GM18502 (cell line): ENCODE results near the gene TP53.
"Not testable (repeated sequence)": the region's sequence is repeated elsewhere in the genome, so short reads cannot be mapped to it uniquely, and the experiment has no call there.

ENCODE experiments used
- ATAC-seq: cut with Tn5 transposase; IDR thresholded peaks from one replicate; pipeline ENCODE4 v1.9.1; 2021; ENCODE audit warnings: mild to moderate bottlenecking; ENCODE audit not compliant: unreplicated experiment, poor library complexity

Gene TP53

GRCh38 chr17:7684851-7685532 is 2.3 kb downstream of the TP53 start:
- no peak for ATAC-seq

GRCh38 chr17:7677388-7678067 is 9.8 kb downstream of the TP53 start:
- ATAC-seq, result no peak

GRCh38 chr17:7676533-7676932 is 10.8 kb downstream of the TP53 start:
- no peak for ATAC-seq

DNA sequence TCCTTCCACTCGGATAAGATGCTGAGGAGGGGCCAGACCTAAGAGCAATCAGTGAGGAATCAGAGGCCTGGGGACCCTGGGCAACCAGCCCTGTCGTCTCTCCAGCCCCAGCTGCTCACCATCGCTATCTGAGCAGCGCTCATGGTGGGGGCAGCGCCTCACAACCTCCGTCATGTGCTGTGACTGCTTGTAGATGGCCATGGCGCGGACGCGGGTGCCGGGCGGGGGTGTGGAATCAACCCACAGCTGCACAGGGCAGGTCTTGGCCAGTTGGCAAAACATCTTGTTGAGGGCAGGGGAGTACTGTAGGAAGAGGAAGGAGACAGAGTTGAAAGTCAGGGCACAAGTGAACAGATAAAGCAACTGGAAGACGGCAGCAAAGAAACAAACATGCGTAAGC is 12.4 kb downstream of the TP53 start:
- no peak for ATAC-seq

- ATAC-seq, result no peak
These were observed 14.1 kb downstream of the TP53 start for GRCh38 chr17:7673239-7673638.

- ATAC-seq, result no peak
These were observed 18.8 kb downstream of the TP53 start for GRCh38 chr17:7668482-7668881.

DNA sequence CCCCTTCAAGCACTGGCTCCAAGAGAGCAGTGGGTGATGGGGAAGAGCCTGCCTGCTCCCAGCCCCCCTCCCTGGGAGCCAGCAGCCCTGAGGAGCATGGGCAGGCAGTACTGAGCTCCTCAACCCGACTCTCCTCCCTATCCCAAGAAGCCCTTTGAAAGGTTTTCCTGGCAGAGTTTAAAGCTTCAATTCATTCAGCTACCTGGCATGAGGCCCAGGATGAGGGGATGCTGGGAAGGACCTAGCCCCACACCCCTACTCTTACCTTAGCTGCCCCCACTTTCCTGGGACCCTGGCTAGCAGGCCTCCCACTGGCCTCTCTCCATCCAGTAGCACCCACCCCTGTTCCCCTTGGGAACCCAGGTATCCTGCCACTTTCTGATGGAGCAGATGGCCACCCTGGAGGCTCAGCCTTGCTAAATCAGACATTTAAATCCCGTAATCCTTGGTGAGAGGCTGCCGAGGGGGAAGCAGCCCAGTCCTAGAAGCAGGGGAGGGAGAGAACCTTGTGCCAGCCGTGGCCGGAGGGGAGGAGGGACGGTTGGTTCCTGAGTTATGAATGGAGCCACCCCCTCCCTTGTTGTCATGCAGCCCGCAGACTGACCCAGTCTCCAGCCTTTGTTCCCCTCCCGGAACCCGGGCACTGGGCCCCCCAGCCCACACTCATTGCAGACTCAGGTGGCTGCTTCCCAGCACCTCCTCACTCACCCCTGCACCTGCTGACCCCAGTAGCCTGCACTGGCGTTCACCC is 19.5 kb downstream of the TP53 start:
- no peak for ATAC-seq

- no peak for ATAC-seq
These were observed 30.2 kb downstream of the TP53 start for GRCh38 chr17:7656958-7657609.

DNA sequence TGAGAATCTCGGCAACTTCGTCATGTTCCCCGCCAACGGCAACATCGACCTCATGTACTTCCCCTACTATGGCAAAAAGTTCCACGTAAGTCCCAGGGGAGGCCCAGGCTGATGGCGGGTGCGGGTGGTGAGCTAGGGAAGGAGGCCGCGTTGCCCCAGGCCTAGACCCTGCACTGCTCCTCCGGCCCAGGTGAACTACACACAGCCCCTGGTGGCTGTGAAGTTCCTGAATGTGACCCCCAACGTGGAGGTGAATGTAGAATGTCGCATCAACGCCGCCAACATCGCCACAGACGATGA is 31.8 kb downstream of the TP53 start:
- no peak for ATAC-seq

- no peak for ATAC-seq
These were observed 32.3 kb downstream of the TP53 start for GRCh38 chr17:7654832-7655540.

DNA sequence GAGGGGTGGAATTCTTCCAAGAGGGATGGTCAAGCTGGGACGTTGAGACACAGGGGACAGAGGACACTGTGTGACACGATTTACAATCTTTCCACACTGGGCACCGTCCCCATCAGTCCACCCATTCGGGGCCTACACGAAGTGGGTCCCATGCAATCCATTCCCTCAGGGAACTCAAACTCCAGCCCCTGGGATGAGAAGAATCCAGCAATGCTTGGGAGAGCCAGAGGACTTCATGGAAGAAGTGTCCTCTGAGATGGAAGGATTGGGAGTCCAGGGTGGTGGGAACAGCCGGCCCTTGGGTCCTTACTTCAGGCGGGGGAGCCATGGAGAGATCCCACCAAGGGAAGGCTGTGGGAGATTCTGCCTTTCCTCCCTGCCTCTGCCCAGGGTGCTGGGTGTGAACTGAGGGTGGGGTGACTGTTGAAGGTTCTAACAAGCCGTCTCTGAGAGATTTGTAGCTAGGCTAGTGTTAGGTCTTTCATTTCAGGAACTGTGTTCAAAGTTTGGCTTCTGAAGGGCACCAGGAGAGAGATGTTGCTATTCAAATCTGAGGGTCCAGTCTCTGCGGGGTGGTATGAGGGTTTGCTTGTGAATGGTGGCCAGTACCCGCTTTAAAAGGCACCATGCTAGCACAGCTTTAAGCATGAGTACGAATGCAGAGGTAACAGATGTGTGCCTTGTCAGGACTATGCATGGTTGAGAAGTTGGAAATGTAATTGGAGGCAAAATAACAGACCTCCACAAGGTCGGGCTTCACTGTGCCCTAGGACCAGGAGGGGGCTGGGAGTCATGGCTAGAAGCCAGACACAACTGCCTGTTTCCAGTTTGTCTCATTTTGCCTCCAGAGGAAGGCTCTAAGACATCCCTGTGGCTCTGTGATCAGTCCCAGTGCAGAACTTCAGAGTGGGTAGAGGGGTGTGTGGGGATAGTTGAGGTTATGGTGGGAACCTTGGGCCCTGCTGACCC is 34.6 kb downstream of the TP53 start:
- ATAC-seq, result no peak

GRCh38 chr17:7651665-7652387 is 35.5 kb downstream of the TP53 start:
- no peak for ATAC-seq

- ATAC-seq, result no peak
These were observed 36.1 kb downstream of the TP53 start for GRCh38 chr17:7651097-7651664.

- peak; percentile 59 for ATAC-seq
These were observed 36.7 kb downstream of the TP53 start, which contains the start of gene ATP1B2 for GRCh38 chr17:7650509-7651096. Gene ATP1B2 (plus strand): TSS chr17:7650926. CDS start chr17:7651519, 593 bp downstream.

- ATAC-seq, result no peak
These were observed 40.3 kb downstream of the TP53 start for GRCh38 chr17:7647018-7647417.

DNA sequence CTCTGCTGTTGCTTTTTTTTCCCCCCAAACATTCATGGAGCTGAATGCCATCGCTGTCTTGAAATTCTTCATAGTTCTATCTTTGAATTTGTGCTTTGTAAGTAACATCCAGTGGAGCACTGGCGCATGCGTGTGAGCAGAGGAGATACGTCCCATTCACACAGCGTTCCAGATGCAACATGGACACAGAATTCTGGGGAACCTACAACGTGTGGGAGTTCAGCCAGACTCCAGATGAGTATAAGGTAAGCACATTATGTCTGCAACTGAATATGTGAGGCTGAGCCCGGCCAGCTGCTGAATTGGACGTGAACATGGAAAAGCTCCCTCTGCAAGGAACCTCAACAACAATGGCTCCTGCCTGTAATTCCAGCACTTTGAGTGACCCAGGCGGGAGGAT is 40.8 kb downstream of the TP53 start:
- ATAC-seq, result no peak

DNA sequence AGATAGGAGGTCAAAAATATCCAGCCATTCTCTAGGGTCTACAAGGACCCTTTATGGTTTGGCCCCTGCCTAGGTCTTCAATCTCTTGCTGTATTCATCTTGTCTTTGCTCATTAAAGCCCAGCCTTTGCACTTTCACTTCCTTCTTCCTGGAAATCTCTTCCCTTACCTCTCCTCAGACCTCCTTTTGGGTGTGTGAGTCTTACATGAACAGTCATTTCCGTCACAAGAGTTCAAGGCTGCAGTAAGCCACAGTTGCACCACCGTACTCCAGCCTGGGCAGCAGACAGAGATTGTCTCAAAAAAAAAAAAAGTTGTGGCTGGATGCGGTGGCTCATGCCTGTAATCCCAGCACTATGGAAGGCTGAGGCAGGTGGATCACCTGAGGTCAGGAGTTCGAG is 42.5 kb downstream of the TP53 start:
- ATAC-seq, result no peak

- ATAC-seq, result not testable (repeated sequence)
These were observed 45.7 kb downstream of the TP53 start for GRCh38 chr17:7641635-7642034.
